ENCODE results near the gene VANGL2. TPM values are rescaled to one million over a fixed set of nuclear protein-coding genes. Genes with fewer than 3 reads are reported as not detected.

VANGL2 gene
- total RNA-seq, 1 experiment from 2014 or later = 3.4 TPM

- no peaks in the 10 kb centered on the region for H3K27me3 ChIP-seq (replicated peaks; ENCODE audit: control insufficient read depth, insufficient read depth, low read length)
- Mint-ChIP-seq H3K36me3 (ENCODE audit: insufficient read depth, unreplicated experiment) (no peaks in the 10 kb centered on the region), H3K4me1 (ENCODE audit: low read depth, unreplicated experiment) (no peaks in the 10 kb centered on the region), H3K4me3 (ENCODE audit: unreplicated experiment) (no peak overlapping the region), H3K27me3 (ENCODE audit: insufficient read depth, unreplicated experiment) (peaks cover 4% of the 10 kb centered on the region), H3K9me3 (ENCODE audit: unreplicated experiment) (no peaks in the 10 kb centered on the region), H3K27ac (ENCODE audit: unreplicated experiment) (no peak overlapping the region)
- H3K4me1 ChIP-seq = no peaks in the 10 kb centered on the region
- no peak for TF ChIP-seq CTCF (IDR thresholded peaks at IDR 0.05; ENCODE audit: insufficient read depth in 1 of 2, low read depth in 1 of 2, low read length in 1 of 2, severe bottlenecking in 1 of 2, unreplicated experiment in 1 of 2)
- no peak overlapping the region for H3K4me3 ChIP-seq (ENCODE audit: low read depth, low read length)
- intact Hi-C loops (cut with micrococcal nuclease; ENCODE audit: unreplicated experiment) = no loop called here
- no peak for DNase-seq
- no peaks in the 10 kb centered on the region for H3K9me3 ChIP-seq
- ChIA-PET POLR2A (no interaction called here), CTCF (no interaction called here)
- BruUV-seq (replicated peaks) = no TSS peak
- no peaks in the 10 kb centered on the region for H3K36me3 ChIP-seq (ENCODE audit: control insufficient read depth, insufficient read depth, low read length)
Observed at GRCh38 chr1:160449494-160449893, 49.1 kb downstream of the VANGL2 start.

GRCh38 chr1:160451119-160451858 is 50.9 kb downstream of the VANGL2 start:
- BruUV-seq (replicated peaks) = no TSS peak
- H3K36me3 Mint-ChIP-seq (ENCODE audit: insufficient read depth, unreplicated experiment) = no peaks in the 10 kb centered on the region
- ChIA-PET POLR2A (no interaction called here), CTCF (no interaction called here)
- H3K27me3 Mint-ChIP-seq (ENCODE audit: insufficient read depth, unreplicated experiment) = peaks cover 4% of the 10 kb centered on the region
- H3K27ac Mint-ChIP-seq (ENCODE audit: unreplicated experiment) = no peak overlapping the region
- Histone ChIP-seq H3K27me3 (replicated peaks; ENCODE audit: control insufficient read depth, insufficient read depth, low read length) (no peaks in the 10 kb centered on the region; the same call in 1 of the 2 replicates), H3K4me1 (no peaks in the 10 kb centered on the region), H3K9me3 (no peaks in the 10 kb centered on the region), H3K36me3 (ENCODE audit: control insufficient read depth, insufficient read depth, low read length) (no peaks in the 10 kb centered on the region), H3K4me3 (ENCODE audit: low read depth, low read length) (no peak overlapping the region)
- H3K9me3 Mint-ChIP-seq (ENCODE audit: unreplicated experiment) = no peaks in the 10 kb centered on the region
- H3K4me3 Mint-ChIP-seq (ENCODE audit: unreplicated experiment) = no peak overlapping the region
- intact Hi-C loops (cut with micrococcal nuclease; ENCODE audit: unreplicated experiment) = no loop called here
- H3K4me1 Mint-ChIP-seq (ENCODE audit: low read depth, unreplicated experiment) = no peaks in the 10 kb centered on the region
- DNase-seq = no peak
- no peak for TF ChIP-seq CTCF (IDR thresholded peaks at IDR 0.05; ENCODE audit: insufficient read depth in 1 of 2, low read depth in 1 of 2, low read length in 1 of 2, severe bottlenecking in 1 of 2, unreplicated experiment in 1 of 2)

- no peaks in the 10 kb centered on the region; the same call in 1 of the 2 replicates for H3K27me3 ChIP-seq (replicated peaks; ENCODE audit: control insufficient read depth, insufficient read depth, low read length)
- H3K4me3 Mint-ChIP-seq (ENCODE audit: unreplicated experiment) = no peak overlapping the region
- intact Hi-C loops (cut with micrococcal nuclease; ENCODE audit: unreplicated experiment) = no loop called here
- no peak for DNase-seq
- peaks cover 7% of the 10 kb centered on the region for H3K27me3 Mint-ChIP-seq (ENCODE audit: insufficient read depth, unreplicated experiment)
- no peaks in the 10 kb centered on the region for H3K4me1 Mint-ChIP-seq (ENCODE audit: low read depth, unreplicated experiment)
- H3K27ac Mint-ChIP-seq (ENCODE audit: unreplicated experiment) = no peak overlapping the region
- no peak overlapping the region for H3K4me3 ChIP-seq (ENCODE audit: low read depth, low read length)
- no peaks in the 10 kb centered on the region for H3K36me3 Mint-ChIP-seq (ENCODE audit: insufficient read depth, unreplicated experiment)
- H3K9me3 Mint-ChIP-seq (ENCODE audit: unreplicated experiment) = no peaks in the 10 kb centered on the region
- no TSS peak for BruUV-seq (replicated peaks)
- H3K36me3 ChIP-seq (ENCODE audit: control insufficient read depth, insufficient read depth, low read length) = no peaks in the 10 kb centered on the region
- TF ChIP-seq CTCF (IDR thresholded peaks at IDR 0.05; ENCODE audit: insufficient read depth in 1 of 2, low read depth in 1 of 2, low read length in 1 of 2, severe bottlenecking in 1 of 2, unreplicated experiment in 1 of 2) = no peak
- H3K4me1 ChIP-seq = no peaks in the 10 kb centered on the region
- ChIA-PET CTCF (no interaction called here), POLR2A (no interaction called here)
- H3K9me3 ChIP-seq = no peaks in the 10 kb centered on the region
Observed at GRCh38 chr1:160451859-160452232, 51.5 kb downstream of the VANGL2 start.

Data from Caco-2 (cell line).